K562 (cell line): Measurements from ENCODE around the gene CAMK2B. TPM values are rescaled to one million over a fixed set of nuclear protein-coding genes. Genes with fewer than 3 reads are reported as not detected.

Experiments
- ATAC-seq: fragments of 200-7000 bp; cut with Tn5 transposase; 3 replicates; pipeline ENCODE4 v1.9.1; 2020; ENCODE audit warnings: moderate library complexity
- BruUV-seq: library from RNA; stranded (reverse); fragments of 400-500 nt; replicated peaks from 2 replicates; lab custom pipeline; 2021; lab: Mats Ljungman, UMichigan
- CTCF ChIA-PET: fragments of 300-600 bp; formaldehyde crosslinking; extraction: SDS; loops from one replicate; lab custom pipeline; 2021; ENCODE audit warnings: low intra/inter-chr PET ratio; lab: Yijun Ruan, JAX
- POLR2A ChIA-PET: fragments of 300-600, 350-650 bp; sonication (Branson Sonifier 250); formaldehyde crosslinking; extraction: SDS; loops from one replicate; lab custom pipeline; 2021; ENCODE audit warnings: antibody characterized with exemption, inconsistent platforms; lab: Yijun Ruan, JAX
- DNase-seq, 4 experiments: peaks; one replicate each; pipeline versions ENCODE4 v3.0.0 to v3.0.0-alpha.2; 2011 to 2018; ENCODE audit warnings: low spot score in 3 of 4, mixed read lengths in 3 of 4; ENCODE audit errors: extremely low read depth in 1 of 4
- FAIRE-seq: peaks from 2 replicates; lab custom pipeline; 2011; peaks lifted over from hg19 to GRCh38; lab: Jason Lieb, UNC
- H2AFZ ChIP-seq: 2 replicates; pipeline ENCODE4 v1.6.0; 2011; ENCODE audit warnings: low read depth, low read length, control low read depth, inconsistent platforms
- H3K27ac ChIP-seq: fragments of 200-600 bp; 3 replicates; pipeline ENCODE4 v1.8.0; 2011; ENCODE audit warnings: low read depth, mild to moderate bottlenecking, control low read depth, inconsistent platforms, low read length, moderate library complexity, mixed read lengths; ENCODE audit errors: extremely low read depth
- H3K27me3 ChIP-seq, 2 experiments: fragments of 300-600 bp in 1 of 2; 2 replicates in 1 of 2; 3 replicates in 1 of 2; pipeline versions ENCODE4 v1.6.0 to v1.8.0; 2011; ENCODE audit warnings: inconsistent platforms in 2 of 2, low read length in 2 of 2, mild to moderate bottlenecking in 1 of 2, mixed read lengths in 1 of 2, moderate library complexity in 1 of 2; ENCODE audit not compliant: control insufficient read depth in 2 of 2, insufficient read depth in 2 of 2
- H3K36me3 ChIP-seq: fragments of 300-600 bp; 3 replicates; pipeline ENCODE4 v1.8.0; 2011; ENCODE audit warnings: mild to moderate bottlenecking, low read length, inconsistent platforms; ENCODE audit not compliant: control insufficient read depth, insufficient read depth
- H3K4me1 ChIP-seq, 2 experiments: fragments of 200-600 bp in 1 of 2; replicated peaks in 1 of 2; 2 replicates in 1 of 2; 3 replicates in 1 of 2; pipeline versions ENCODE4 v1.5.1 to v1.8.0; 2011; ENCODE audit warnings: inconsistent platforms in 2 of 2, low read length in 2 of 2, mild to moderate bottlenecking in 1 of 2, mixed read lengths in 1 of 2, moderate library complexity in 1 of 2; ENCODE audit not compliant: control insufficient read depth in 2 of 2, insufficient read depth in 2 of 2
- H3K4me2 ChIP-seq: 2 replicates; pipeline ENCODE4 v1.6.1; 2011; ENCODE audit warnings: low read length, control low read depth, inconsistent platforms, mixed read lengths; ENCODE audit not compliant: insufficient read depth
- H3K4me3 ChIP-seq: fragments of 200-600 bp; sonication (generic), shearing (Covaris generic); 2 replicates; pipeline ENCODE4 v1.5.1; 2016; ENCODE audit warnings: control low read depth, inconsistent platforms
- H3K79me2 ChIP-seq: fragments of 200-600 bp; 3 replicates; pipeline ENCODE4 v1.8.0; 2011; ENCODE audit warnings: low read length, inconsistent platforms; ENCODE audit not compliant: control insufficient read depth, insufficient read depth
- H3K9ac ChIP-seq, 2 experiments: 2 replicates each; pipeline versions ENCODE4 v1.6.0 to v1.6.1; 2011; ENCODE audit warnings: low read depth in 2 of 2, low read length in 2 of 2, control low read depth in 1 of 2, inconsistent platforms in 1 of 2, mild to moderate bottlenecking in 1 of 2, mixed read lengths in 1 of 2; ENCODE audit not compliant: insufficient read depth in 1 of 2
- H3K9me1 ChIP-seq: one replicate; pipeline ENCODE4 v1.6.0; 2011; ENCODE audit warnings: inconsistent platforms, mild to moderate bottlenecking, low read length, moderate library complexity; ENCODE audit not compliant: control insufficient read depth, insufficient read depth
- H3K9me3 ChIP-seq: replicated peaks from 2 replicates; pipeline ENCODE4 v1.5.1; 2011; ENCODE audit warnings: low read depth, low read length, inconsistent platforms; ENCODE audit not compliant: control insufficient read depth, insufficient read depth
- H4K20me1 ChIP-seq: replicated peaks from 2 replicates; pipeline ENCODE4 v1.6.1; 2011; ENCODE audit warnings: low read length, inconsistent platforms, mixed read lengths; ENCODE audit not compliant: control insufficient read depth, insufficient read depth
- CBFB ChIP-seq: sonication (generic); formaldehyde crosslinking; IDR thresholded peaks from 2 replicates; pipeline ENCODE4 v1.4.0; 2020; ENCODE audit warnings: mild to moderate bottlenecking, missing genetic modification reagents
- E2F8 ChIP-seq: fragments of 450-650 bp; IDR thresholded peaks from 2 replicates; pipeline ENCODE4 v1.7.1; 2018; ENCODE audit warnings: mild to moderate bottlenecking, low read depth; ENCODE audit not compliant: partially characterized antibody
- ILK ChIP-seq: fragments of 450-650 bp; IDR thresholded peaks from 2 replicates; pipeline ENCODE4 v1.6.1; 2016; ENCODE audit warnings: missing genetic modification characterization, low read depth, mild to moderate bottlenecking, missing compliant biosample characterization, moderate library complexity, borderline replicate concordance
- IRF1 ChIP-seq: sonication (generic); formaldehyde crosslinking; IDR thresholded peaks from 2 replicates; pipeline ENCODE4 v1.8.0; 2022; ENCODE audit warnings: missing genetic modification reagents, mild to moderate bottlenecking, borderline replicate concordance
- KLF10 ChIP-seq: fragments of 250-450 bp; sonication (Bioruptor Pico); IDR thresholded peaks from 2 replicates; pipeline ENCODE4 v1.6.1; 2021; ENCODE audit warnings: matching md5 sums
- ZBTB11 ChIP-seq, 3 experiments: fragments of 200-800 bp in 1 of 3; fragments of 250-450 bp in 1 of 3; fragments of 450-650 bp in 1 of 3; sonication (Bioruptor Pico) in 1 of 3; sonication (Bioruptor generic) in 1 of 3; formaldehyde crosslinking in 1 of 3; IDR thresholded peaks; 2 replicates each; pipeline versions ENCODE4 v1.6.1 to v1.8.0; 2016 to 2022; ENCODE audit warnings: mild to moderate bottlenecking in 2 of 3, missing genetic modification characterization in 2 of 3, missing compliant biosample characterization in 1 of 3, moderate library complexity in 1 of 3
- WGBS: fragments of 100-300 bp; shearing (Covaris generic); methylation state at CpG from one replicate; pipeline ENCODE4 v1.1.6; 2016; ENCODE audit warnings: low coverage, mixed read lengths; ENCODE audit not compliant: insufficient coverage; ENCODE audit errors: missing lambda C conversion rate; 5-methylcytosine and 5-hydroxymethylcytosine counted together
- in situ Hi-C: fragments of 300-500 bp; cut with MboI; formaldehyde crosslinking; loops from 4 replicates; pipeline ENCODE4 v1.15.0; 2018; ENCODE audit warnings: inconsistent platforms, mixed read lengths
- intact Hi-C: fragments of 100-400 bp; cut with micrococcal nuclease; formaldehyde crosslinking; loops from 2 replicates; pipeline ENCODE4 v1.14.2; 2022
- polyA plus RNA-seq, 8 experiments: library from polyadenylated mRNA; depleted of rRNA in 4 of 8; stranded (reverse) in 5 of 8; unstranded in 3 of 8; fragments of >200 nt; fragmentation: Nextera tagmentation in 2 of 8; fragmentation: Illumina TruSeq in 1 of 8; extraction: Ambion mirVana in 2 of 8; extraction: Trizol in 1 of 8; gene quantifications; 2 replicates each; pipeline versions ENCODE4 v1.2.1 to v1.2.3, GENCODE V29; 2011 to 2014; ENCODE audit warnings: inconsistent platforms in 1 of 8, missing spikeins in 1 of 8
- total RNA-seq, 7 experiments: library from RNA; depleted of rRNA in 6 of 7; stranded (reverse); fragments of >200 nt in 6 of 7; fragmentation: Illumina TruSeq in 2 of 7; extraction: Trizol in 2 of 7; gene quantifications; 2 replicates each; pipeline versions ENCODE4 v1.2.1 to v1.2.3, GENCODE V29; 2011 to 2021; ENCODE audit warnings: low replicate concordance in 1 of 7

The CAMK2B gene
- total and polyA plus RNA-seq, 9 of the 15 experiments (the other 6 are each of a cell fraction or from before 2014, with no cell fraction given) = 0.04 to 0.09 (median 0.05) TPM; not detected in 4

- H2AFZ ChIP-seq = no peak overlapping the region
- FAIRE-seq (no peak), ATAC-seq (no peak), DNase-seq (no peak)
- intact Hi-C loops = no loop called here
- no peak for TF ChIP-seq CBFB (CRISPR knock-in tag)
- TF ChIP-seq IRF1 (CRISPR knock-in tag) = no peak
- no peak for TF ChIP-seq ZBTB11 (CRISPR knock-in tag; IDR thresholded peaks at IDR 0.05)
- no peak for TF ChIP-seq E2F8
- TF ChIP-seq ILK (tag) = no peak
- TF ChIP-seq KLF10 (CRISPR knock-in tag) = no peak
- no peak overlapping the region for H3K9ac ChIP-seq
- no TSS peak for BruUV-seq
- H3K4me1 ChIP-seq = peaks cover 0 to 3% of the 10 kb centered on the region in 2 experiments; a peak in 2 of 5 replicates
- no peaks in the 10 kb centered on the region for H3K9me1 ChIP-seq
- H4K20me1 ChIP-seq = no peaks in the 10 kb centered on the region
- H3K27me3 ChIP-seq = peaks cover 9 to 32% of the 10 kb centered on the region in 2 experiments; a peak in 4 of 5 replicates
- H3K4me3 ChIP-seq = no peak overlapping the region
- ChIA-PET CTCF (no interaction called here), POLR2A (interaction anchor here (0.6 kb wide), 1 partner anchor 28 kb away, joined by 3 read pairs; no protein-coding TSS in a partner anchor)
- peaks cover 3% of the 10 kb centered on the region; the same call in 1 of the 2 replicates for H3K9me3 ChIP-seq
- in situ Hi-C loops = no loop called here
- H3K4me2 ChIP-seq = no peak overlapping the region
- 8% methylated on average over 11 of the region's 11 CpGs for WGBS
- H3K27ac ChIP-seq = no peak overlapping the region
- H3K36me3 ChIP-seq = no peaks in the 10 kb centered on the region
- H3K79me2 ChIP-seq = no peaks in the 10 kb centered on the region
Observed at GRCh38 chr7:44334734-44335097, 9.3 kb upstream of the CAMK2B start.
